BE2C (cell line): Measurements from ENCODE around the gene SARS2.

Experiments
- DNase-seq: peaks from one replicate; pipeline ENCODE4 v3.0.0-alpha.2; 2020
- H3K27me3 ChIP-seq: fragments of 250-450 bp; sonication (Bioruptor Pico); 2 replicates; pipeline ENCODE4 v1.5.1; 2020; ENCODE audit warnings: mild to moderate bottlenecking
- H3K36me3 ChIP-seq: fragments of 250-450 bp; sonication (Bioruptor Pico); 2 replicates; pipeline ENCODE4 v1.5.1; 2020; ENCODE audit warnings: mild to moderate bottlenecking
- H3K4me1 ChIP-seq: fragments of 250-450 bp; sonication (Bioruptor Pico); 2 replicates; pipeline ENCODE4 v1.5.1; 2020
- H3K4me3 ChIP-seq: 2 replicates; pipeline ENCODE4 v1.5.1; 2011; ENCODE audit warnings: low read depth, low read length
- H3K9me3 ChIP-seq: fragments of 250-450 bp; sonication (Bioruptor Pico); 2 replicates; pipeline ENCODE4 v1.5.1; 2020
- CTCF ChIP-seq: IDR thresholded peaks from 2 replicates; pipeline ENCODE4 v1.5.1; 2012; ENCODE audit warnings: mild to moderate bottlenecking, low read depth, low read length

The SARS2 gene

GRCh38 chr19:38920602-38921419, 9.8 kb downstream of the SARS2 start:
- no peak for DNase-seq

GRCh38 chr19:38919837-38920601, 10.5 kb downstream of the SARS2 start:
- no peaks in the 10 kb centered on the region for H3K9me3 ChIP-seq
- H3K36me3 ChIP-seq, result peaks cover 26% of the 10 kb centered on the region
- no peaks in the 10 kb centered on the region for H3K27me3 ChIP-seq
- H3K4me1 ChIP-seq, result peaks cover 3% of the 10 kb centered on the region
- TF ChIP-seq CTCF, result no peak
- no peak overlapping the region for H3K4me3 ChIP-seq
- DNase-seq, result no peak

More at GRCh38 chr19:38920602-38921419, 9.8 kb downstream of the SARS2 start:
- no peak for TF ChIP-seq CTCF
- no peaks in the 10 kb centered on the region for H3K27me3 ChIP-seq
- H3K36me3 ChIP-seq, result peaks cover 34% of the 10 kb centered on the region
- peaks cover 3% of the 10 kb centered on the region for H3K4me1 ChIP-seq
- H3K9me3 ChIP-seq, result no peaks in the 10 kb centered on the region
- H3K4me3 ChIP-seq, result no peak overlapping the region

- Histone ChIP-seq H3K36me3 (peaks cover 11% of the 10 kb centered on the region), H3K9me3 (no peaks in the 10 kb centered on the region), H3K27me3 (no peaks in the 10 kb centered on the region), H3K4me1 (peaks cover 3% of the 10 kb centered on the region), H3K4me3 (no peak overlapping the region)
- no peak for DNase-seq
- TF ChIP-seq CTCF, result no peak
These were observed 12.0 kb downstream of the SARS2 start for GRCh38 chr19:38918526-38918925.

GRCh38 chr19:38917921-38918491, 12.6 kb downstream of the SARS2 start:
- H3K36me3 ChIP-seq, result peaks cover 11% of the 10 kb centered on the region
- no peaks in the 10 kb centered on the region for H3K27me3 ChIP-seq
- H3K4me3 ChIP-seq, result peak overlapping the region; percentile 32
- H3K4me1 ChIP-seq, result peaks cover 3% of the 10 kb centered on the region
- peak; percentile 66 for DNase-seq
- TF ChIP-seq CTCF, result peak; percentile 60
- no peaks in the 10 kb centered on the region for H3K9me3 ChIP-seq

GRCh38 chr19:38917516-38917915, 13.0 kb downstream of the SARS2 start:
- Histone ChIP-seq H3K27me3 (no peaks in the 10 kb centered on the region), H3K4me3 (peak overlapping the region; percentile 32), H3K36me3 (peaks cover 11% of the 10 kb centered on the region), H3K9me3 (no peaks in the 10 kb centered on the region), H3K4me1 (peaks cover 3% of the 10 kb centered on the region)
- peak; percentile 64 for DNase-seq
- no peak for TF ChIP-seq CTCF
